ENCODE measurements around the gene PDCD2L.

GRCh38 chr19:34360354-34360909, 43.8 kb upstream of the PDCD2L start:
- no peak for TF ChIP-seq CTCF (IDR thresholded peaks at IDR 0.05 in 2 of 3, conservative IDR thresholded peaks at IDR 0.05 in 1 of 3; ENCODE audit: control insufficient read depth in 2 of 3, extremely low read depth in 1 of 3, insufficient read depth in 1 of 3, low read depth in 3 of 3, low read length in 3 of 3)
- TF ChIP-seq E2F4 (IDR thresholded peaks at IDR 0.05; ENCODE audit: low read depth, low read length), result no peak
- TF ChIP-seq PBX3 (IDR thresholded peaks at IDR 0.05; ENCODE audit: insufficient replicate concordance, low read depth, low read length), result no peak
- no peak for TF ChIP-seq NR2F1 (conservative IDR thresholded peaks at IDR 0.05)
- no peak for TF ChIP-seq MAX (IDR thresholded peaks at IDR 0.05; ENCODE audit: low read depth, low read length)
- no peak for TF ChIP-seq ZNF687 (IDR thresholded peaks at IDR 0.05)
- TF ChIP-seq MTA3 (IDR thresholded peaks at IDR 0.05; ENCODE audit: borderline replicate concordance, low read length), result no peak
- TF ChIP-seq CBX3 (IDR thresholded peaks at IDR 0.05; ENCODE audit: borderline replicate concordance, low read depth), result no peak
- TF ChIP-seq SREBF2 (IDR thresholded peaks at IDR 0.05; ENCODE audit: low read length), result no peak
- TF ChIP-seq MYC (IDR thresholded peaks at IDR 0.05; ENCODE audit: insufficient read depth, insufficient read length, insufficient replicate concordance, low read length, severe bottlenecking), result no peak
- TF ChIP-seq SMC3 (IDR thresholded peaks at IDR 0.05; ENCODE audit: borderline replicate concordance, low read length), result no peak
- TF ChIP-seq IRF5 (IDR thresholded peaks at IDR 0.05; ENCODE audit: borderline replicate concordance), result no peak
- no peak for TF ChIP-seq POLR2AphosphoS2 (IDR thresholded peaks at IDR 0.05; ENCODE audit: low read depth, low read length)
- no peak for TF ChIP-seq EGR1 (IDR thresholded peaks at IDR 0.05; ENCODE audit: borderline replicate concordance in 1 of 2, low read depth in 2 of 2, low read length in 2 of 2)
